ENCODE measurements around the gene ATXN1. TPM values are rescaled to one million over a fixed set of nuclear protein-coding genes. Genes with fewer than 3 reads are reported as not detected.
"Not testable (repeated sequence)": the region's sequence is repeated elsewhere in the genome, so short reads cannot be mapped to it uniquely, and the experiment has no call there.

ATXN1 gene
- total RNA-seq, 1 experiment from 2014 or later: 6.3 TPM

DNA sequence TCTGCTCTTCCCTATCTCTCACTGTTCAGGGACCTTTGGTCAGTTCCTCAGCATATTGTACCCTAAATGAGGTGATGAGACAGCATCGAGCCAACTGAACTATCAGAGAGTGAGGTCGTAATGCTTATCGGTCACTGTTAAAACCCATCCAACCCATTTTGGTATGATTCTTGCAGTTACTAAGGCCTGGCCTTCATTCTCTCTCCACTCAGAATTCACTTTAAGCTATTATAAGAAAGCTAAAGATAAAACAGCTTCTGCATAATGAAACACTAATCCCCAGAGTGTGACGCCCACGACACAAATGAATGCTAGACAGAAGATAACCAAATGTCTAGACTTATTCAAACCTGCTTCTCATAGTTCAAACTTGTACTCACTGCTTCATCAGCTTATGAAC lies 347.1 kb downstream of the ATXN1 start:
- no peaks in the 10 kb centered on the region for H3K27me3 ChIP-seq
- H3K4me3 ChIP-seq: no peak overlapping the region
- H3K27ac ChIP-seq: no peak overlapping the region

DNA sequence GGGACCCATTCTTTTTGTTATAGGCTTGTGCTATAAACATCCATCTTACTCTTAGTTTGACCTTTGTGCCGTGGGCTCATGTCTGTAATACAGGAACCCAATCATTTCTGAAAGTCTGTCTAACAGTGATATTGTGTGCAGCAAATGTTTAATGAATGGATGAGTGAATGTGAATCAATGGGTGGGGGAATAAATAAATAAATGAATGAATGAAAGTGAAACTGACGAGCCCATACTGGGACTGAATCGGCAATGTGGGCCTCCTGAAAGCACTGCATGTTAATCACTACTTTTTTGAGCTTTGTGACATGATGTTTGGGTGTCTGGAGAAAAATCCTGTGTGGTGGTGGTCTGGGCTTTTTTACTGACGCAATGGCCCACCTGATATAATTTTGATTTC lies 347.9 kb downstream of the ATXN1 start:
- H3K36me3 ChIP-seq: no peaks in the 10 kb centered on the region
- H3K27ac ChIP-seq: no peak overlapping the region
- no peaks in the 10 kb centered on the region for H3K27me3 ChIP-seq
- no peaks in the 10 kb centered on the region for H3K4me1 ChIP-seq
- H3K4me3 ChIP-seq: no peak overlapping the region
- no peaks in the 10 kb centered on the region for H3K9me3 ChIP-seq (replicated peaks)
- DNase-seq: no peak

More for the DNA sequence above, 347.1 kb downstream of the ATXN1 start:
- DNase-seq: no peak
- Histone ChIP-seq H3K36me3 (no peaks in the 10 kb centered on the region), H3K9me3 (replicated peaks) (no peaks in the 10 kb centered on the region), H3K4me1 (no peaks in the 10 kb centered on the region)

DNA sequence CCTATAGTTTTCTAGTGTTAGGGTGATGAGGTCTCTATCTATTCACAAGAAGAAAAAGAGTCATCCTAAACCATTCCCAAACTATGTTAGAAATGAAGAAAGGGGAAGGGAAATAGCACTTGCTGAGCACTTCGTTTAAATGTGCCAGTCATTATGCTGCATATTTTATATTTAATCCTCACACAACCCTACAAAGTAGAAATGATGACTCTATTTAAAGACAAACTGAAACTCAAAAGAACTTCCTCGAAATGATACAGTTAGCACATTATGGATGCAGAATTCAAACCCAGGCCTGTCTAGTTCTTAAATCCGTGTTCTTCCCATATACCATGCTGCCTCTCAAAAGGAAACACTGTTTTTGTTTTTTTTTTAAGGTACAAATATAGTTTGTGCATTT lies 348.3 kb downstream of the ATXN1 start:
- Histone ChIP-seq H3K36me3 (no peaks in the 10 kb centered on the region), H3K27me3 (no peaks in the 10 kb centered on the region), H3K4me3 (no peak overlapping the region), H3K9me3 (replicated peaks) (no peaks in the 10 kb centered on the region), H3K4me1 (no peaks in the 10 kb centered on the region), H3K27ac (no peak overlapping the region)
- no peak for DNase-seq

DNA sequence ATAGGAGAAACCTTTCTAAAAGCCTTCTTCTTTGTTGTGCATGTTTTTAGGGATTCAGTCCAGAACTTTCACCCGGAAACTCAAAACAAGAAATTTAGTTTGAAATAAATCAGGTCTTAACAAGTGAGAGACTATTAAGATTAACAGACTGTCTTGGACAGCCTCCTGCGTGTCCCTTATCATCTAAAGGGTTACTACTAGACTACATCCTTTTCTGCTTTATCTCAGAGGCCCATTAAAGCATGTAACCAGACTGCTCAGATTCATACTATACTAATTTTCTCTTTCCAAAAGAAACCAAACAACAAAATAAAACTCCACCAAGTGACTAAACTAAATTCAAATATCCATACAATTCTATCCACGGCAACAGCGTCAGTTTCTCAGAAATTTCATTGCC lies 349.1 kb downstream of the ATXN1 start:
- Histone ChIP-seq H3K36me3 (no peaks in the 10 kb centered on the region), H3K9me3 (replicated peaks) (no peaks in the 10 kb centered on the region), H3K27me3 (no peaks in the 10 kb centered on the region), H3K4me1 (no peaks in the 10 kb centered on the region), H3K4me3 (no peak overlapping the region), H3K27ac (no peak overlapping the region)
- DNase-seq: no peak

DNA sequence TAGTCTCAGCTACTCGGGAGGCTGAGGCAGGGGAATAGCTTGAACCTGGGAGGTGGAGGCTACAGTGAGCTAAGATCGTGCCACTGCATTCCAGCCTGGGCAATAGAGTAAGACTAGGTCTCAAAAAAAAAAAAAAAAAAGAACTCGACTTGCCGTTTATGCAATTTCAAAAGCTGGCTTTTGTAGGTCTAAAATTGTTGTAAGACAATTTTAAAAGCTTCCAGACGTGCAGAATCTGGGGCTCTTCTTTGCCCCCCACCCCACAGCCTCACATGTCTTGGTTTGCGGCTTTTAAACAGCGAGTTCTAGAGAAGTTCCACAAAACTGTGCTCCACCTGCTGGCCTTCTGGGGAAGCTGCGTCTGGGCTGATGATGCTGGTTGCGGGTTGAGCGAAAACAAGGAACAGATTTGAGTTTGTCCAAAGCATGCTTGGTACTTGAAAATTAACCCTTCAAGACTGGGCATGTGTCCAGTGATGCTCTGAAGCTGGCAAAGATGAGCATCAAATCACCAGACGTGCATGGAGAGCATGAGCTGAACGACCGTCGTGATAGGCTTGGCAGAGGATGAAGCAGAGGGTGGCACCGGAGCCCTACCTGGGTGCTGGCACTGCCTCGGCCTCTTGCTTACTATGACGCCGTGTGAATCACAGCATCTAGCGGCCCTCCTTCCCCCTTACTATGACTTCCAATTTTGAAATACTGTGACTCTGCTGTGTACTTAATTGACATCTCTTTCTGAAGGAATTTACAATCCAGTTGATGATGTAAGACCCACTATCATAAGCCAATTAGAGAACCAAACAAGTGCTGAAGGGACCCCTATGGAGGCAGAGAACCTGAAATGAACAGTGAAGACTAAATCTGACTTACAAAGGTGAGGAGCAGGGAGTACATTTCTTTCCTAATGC lies 351.5 kb downstream of the ATXN1 start:
- Histone ChIP-seq H3K36me3 (no peaks in the 10 kb centered on the region), H3K4me1 (no peaks in the 10 kb centered on the region), H3K27me3 (no peaks in the 10 kb centered on the region), H3K27ac (no peak overlapping the region), H3K9me3 (replicated peaks) (no peaks in the 10 kb centered on the region), H3K4me3 (no peak overlapping the region)
- peak; percentile 5 to 39 for DNase-seq

DNA sequence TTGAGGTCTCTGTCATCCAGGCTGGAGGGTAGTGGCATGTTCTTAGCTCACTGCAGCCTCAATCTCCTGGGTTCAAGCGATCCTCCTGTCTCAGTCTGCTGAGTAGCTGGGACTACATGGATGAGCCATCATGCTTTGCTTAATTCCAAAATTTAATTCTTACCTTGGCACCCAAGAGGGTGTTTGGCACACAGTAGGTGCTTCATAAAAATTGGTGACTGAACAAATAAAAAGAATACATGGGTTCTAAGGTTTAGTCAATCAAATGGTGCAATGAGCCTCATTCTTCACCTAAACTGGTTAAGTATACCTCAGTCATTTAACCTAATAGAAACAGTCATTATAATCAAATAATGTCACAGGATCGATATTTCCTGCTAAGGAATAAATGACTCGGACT lies 352.5 kb downstream of the ATXN1 start:
- H3K36me3 ChIP-seq: no peaks in the 10 kb centered on the region
- no peak overlapping the region for H3K27ac ChIP-seq
- no peaks in the 10 kb centered on the region for H3K27me3 ChIP-seq
- no peak for DNase-seq
- H3K9me3 ChIP-seq (replicated peaks): no peaks in the 10 kb centered on the region
- H3K4me1 ChIP-seq: no peaks in the 10 kb centered on the region
- no peak overlapping the region for H3K4me3 ChIP-seq

DNA sequence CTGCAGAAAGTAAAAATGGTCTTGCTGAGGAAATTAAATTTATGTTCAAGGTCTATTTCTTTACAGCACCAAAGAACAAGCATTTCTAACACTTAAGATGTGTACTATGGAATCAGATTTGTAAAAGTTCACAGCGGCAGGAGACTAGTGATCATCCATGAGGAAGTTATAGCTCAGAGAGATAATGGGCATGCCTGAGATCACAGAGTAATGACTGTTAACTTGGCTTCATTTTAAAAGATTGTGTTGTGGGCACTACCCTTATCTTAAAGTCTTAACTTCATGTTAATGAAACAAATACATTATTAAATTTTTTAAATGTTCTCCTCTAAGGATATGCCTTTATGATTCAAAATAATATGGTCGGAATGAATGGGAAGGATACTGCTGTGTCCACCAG lies 354.3 kb downstream of the ATXN1 start:
- Histone ChIP-seq H3K4me1 (no peaks in the 10 kb centered on the region), H3K27me3 (no peaks in the 10 kb centered on the region)

DNA sequence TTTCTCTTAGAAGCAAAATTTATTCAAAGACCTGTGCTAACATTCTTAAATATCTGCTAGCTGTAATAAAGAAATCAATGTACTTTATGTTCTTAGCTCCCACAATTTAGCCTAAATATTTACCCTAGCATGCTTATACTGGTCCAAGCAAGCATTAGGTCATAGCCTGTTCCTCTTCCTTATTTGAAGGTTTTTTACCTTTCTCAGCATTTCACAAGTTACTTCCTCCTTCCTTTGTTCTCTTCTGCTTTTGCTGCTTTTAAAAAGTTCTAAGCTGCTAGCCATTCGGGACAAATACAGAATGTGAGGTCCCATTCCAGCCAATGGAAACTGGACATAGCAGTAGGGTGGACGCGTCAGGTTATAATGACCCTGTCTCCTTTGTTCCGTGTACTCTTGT lies 354.7 kb downstream of the ATXN1 start:
- H3K36me3 ChIP-seq; H3K4me3 ChIP-seq; DNase-seq; H3K9me3 ChIP-seq (replicated peaks); H3K4me1 ChIP-seq; H3K27me3 ChIP-seq; H3K27ac ChIP-seq: not testable (repeated sequence)

More for the DNA sequence above, 354.3 kb downstream of the ATXN1 start:
- H3K27ac ChIP-seq: no peak overlapping the region
- no peak overlapping the region for H3K4me3 ChIP-seq
- H3K36me3 ChIP-seq: no peaks in the 10 kb centered on the region
- H3K9me3 ChIP-seq (replicated peaks): no peaks in the 10 kb centered on the region
- DNase-seq: no peak

DNA sequence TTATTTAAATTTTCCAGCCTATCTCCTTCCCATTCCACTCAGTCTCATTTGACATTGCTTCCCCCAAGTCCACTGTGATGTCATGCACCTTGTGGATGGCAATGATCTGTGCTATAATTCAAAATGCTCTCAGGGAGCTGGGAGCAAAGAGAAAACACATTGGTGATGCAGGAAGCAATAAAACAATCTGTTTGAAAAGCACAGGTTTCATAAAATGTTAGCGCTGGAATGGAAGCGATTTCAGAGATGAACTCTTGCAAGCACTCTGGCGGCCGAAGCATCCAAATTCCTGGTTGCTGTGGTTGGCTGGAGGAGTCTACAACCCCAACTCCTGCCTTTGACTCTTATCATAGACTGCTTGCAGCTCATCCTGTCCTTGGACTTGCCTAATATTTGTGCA lies 355.9 kb downstream of the ATXN1 start:
- DNase-seq: no peak
- Histone ChIP-seq H3K27me3 (no peaks in the 10 kb centered on the region), H3K27ac (no peak overlapping the region), H3K4me3 (no peak overlapping the region), H3K9me3 (replicated peaks) (no peaks in the 10 kb centered on the region), H3K4me1 (no peaks in the 10 kb centered on the region), H3K36me3 (no peaks in the 10 kb centered on the region)

DNA sequence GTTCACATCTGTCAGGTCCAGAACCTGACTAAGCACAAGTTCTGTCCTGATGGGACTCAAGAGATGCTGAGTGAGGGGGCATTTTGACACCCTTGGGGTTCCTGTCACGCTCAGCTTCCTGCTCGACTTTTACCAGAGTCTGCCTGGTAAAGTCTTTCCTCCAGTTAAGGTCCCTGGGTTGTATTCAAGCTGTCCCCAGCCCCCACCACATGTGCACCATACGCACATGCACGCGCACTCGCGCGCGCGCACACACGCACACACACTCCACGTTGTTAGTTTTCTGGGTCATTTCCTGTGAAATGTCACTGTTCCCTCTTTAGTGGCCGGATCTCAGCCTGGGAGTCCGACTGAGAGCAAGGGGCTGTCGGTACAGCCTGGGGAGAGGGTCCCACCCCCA lies 356.8 kb downstream of the ATXN1 start:
- no peaks in the 10 kb centered on the region for H3K9me3 ChIP-seq (replicated peaks)
- H3K4me3 ChIP-seq: no peak overlapping the region
- H3K4me1 ChIP-seq: no peaks in the 10 kb centered on the region
- H3K36me3 ChIP-seq: no peaks in the 10 kb centered on the region
- no peaks in the 10 kb centered on the region for H3K27me3 ChIP-seq
- no peak overlapping the region for H3K27ac ChIP-seq
- DNase-seq: no peak

DNA sequence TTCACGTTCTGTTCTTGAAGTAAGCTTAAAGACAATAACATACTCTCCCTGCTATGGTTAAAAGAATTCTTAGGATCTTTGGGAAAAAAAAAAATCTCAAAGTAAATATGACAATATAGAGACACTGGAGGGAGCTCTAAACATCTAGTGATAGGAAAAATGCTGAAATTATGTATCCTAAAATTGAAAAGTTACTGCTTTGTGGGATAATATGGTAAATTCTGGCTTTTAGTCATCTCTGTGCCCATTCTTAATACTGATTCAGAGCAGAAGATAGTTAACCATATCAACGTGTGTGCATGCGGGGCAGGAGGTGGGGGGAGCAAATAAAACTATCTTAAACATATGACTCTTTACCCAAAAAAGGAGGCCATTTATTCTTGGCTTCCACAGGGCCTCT lies 357.4 kb downstream of the ATXN1 start:
- Histone ChIP-seq H3K27me3 (no peaks in the 10 kb centered on the region), H3K36me3 (no peaks in the 10 kb centered on the region), H3K9me3 (replicated peaks) (no peaks in the 10 kb centered on the region), H3K4me3 (no peak overlapping the region), H3K27ac (no peak overlapping the region), H3K4me1 (no peaks in the 10 kb centered on the region)
- DNase-seq: no peak

DNA sequence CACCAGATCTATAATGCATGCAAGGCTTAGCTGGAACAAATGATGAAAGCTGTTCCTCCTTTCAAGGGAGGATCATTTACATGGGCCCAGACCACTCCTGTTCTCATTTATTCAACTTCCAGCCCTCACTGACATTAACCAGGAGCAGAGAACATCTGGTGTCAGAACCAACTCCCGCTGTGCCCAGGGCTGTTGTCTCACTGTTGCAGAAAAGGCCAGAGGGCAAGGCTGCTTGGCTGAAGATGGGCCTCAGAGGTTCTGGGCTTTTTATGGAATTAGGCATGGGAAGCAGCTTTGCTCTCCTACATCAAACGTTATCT lies 358.7 kb downstream of the ATXN1 start:
- Histone ChIP-seq H3K4me3 (no peak overlapping the region), H3K27ac (no peak overlapping the region), H3K9me3 (replicated peaks) (no peaks in the 10 kb centered on the region), H3K4me1 (no peaks in the 10 kb centered on the region), H3K27me3 (no peaks in the 10 kb centered on the region), H3K36me3 (no peaks in the 10 kb centered on the region)
- peak in 1 of 2 experiments; percentile 9 for DNase-seq

DNA sequence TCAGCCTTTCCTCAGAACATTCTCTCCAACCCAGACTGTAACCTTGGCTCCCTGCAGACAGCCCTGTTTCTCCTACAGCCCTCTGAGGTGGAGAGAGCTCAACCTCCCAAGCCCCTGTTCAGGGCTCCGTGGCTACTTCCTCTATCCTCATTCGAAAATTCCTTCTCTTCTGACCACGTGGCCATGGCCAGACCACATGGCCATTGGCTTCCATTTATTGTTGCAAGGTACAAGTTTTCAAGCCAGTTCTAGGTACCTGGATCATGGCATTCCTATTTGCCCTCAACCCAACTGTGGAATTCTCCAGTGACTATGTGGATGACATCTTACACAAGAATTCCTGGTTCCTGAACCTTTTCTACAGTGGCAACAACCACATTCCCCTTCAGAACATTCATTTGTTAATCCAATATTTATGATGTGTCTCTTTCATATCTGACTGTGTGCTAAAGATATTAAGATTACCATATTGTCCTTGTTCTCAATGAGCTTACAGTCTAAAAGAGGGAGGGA lies 361.0 kb downstream of the ATXN1 start:
- DNase-seq: no peak
- no peak overlapping the region for H3K4me3 ChIP-seq
- H3K9me3 ChIP-seq (replicated peaks): no peaks in the 10 kb centered on the region
- no peaks in the 10 kb centered on the region for H3K36me3 ChIP-seq
- H3K4me1 ChIP-seq: no peaks in the 10 kb centered on the region
- no peak overlapping the region for H3K27ac ChIP-seq
- no peaks in the 10 kb centered on the region for H3K27me3 ChIP-seq

DNA sequence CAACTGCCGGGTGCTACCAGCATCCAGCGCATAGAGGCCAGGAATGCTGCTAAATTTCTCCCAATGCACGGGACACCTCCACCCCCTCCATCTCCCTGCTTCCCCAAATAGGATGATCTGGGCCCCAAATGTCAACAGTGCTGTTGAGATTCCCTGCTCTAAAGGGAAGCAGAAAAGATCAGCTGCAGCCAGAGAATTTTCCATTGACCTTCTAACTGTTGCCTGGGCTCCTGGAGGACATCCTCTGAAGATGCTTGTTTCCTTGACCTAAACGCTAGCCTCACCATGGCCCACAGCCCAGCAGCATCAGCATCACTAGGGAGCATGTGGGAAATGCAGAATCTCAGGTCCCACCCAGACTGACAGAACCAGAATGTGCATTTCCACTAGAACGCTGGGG lies 361.6 kb downstream of the ATXN1 start:
- no peaks in the 10 kb centered on the region for H3K27me3 ChIP-seq
- no peak overlapping the region for H3K27ac ChIP-seq
- H3K9me3 ChIP-seq (replicated peaks): no peaks in the 10 kb centered on the region
- H3K4me1 ChIP-seq: no peaks in the 10 kb centered on the region
- H3K4me3 ChIP-seq: no peak overlapping the region
- no peaks in the 10 kb centered on the region for H3K36me3 ChIP-seq
- DNase-seq: no peak

DNA sequence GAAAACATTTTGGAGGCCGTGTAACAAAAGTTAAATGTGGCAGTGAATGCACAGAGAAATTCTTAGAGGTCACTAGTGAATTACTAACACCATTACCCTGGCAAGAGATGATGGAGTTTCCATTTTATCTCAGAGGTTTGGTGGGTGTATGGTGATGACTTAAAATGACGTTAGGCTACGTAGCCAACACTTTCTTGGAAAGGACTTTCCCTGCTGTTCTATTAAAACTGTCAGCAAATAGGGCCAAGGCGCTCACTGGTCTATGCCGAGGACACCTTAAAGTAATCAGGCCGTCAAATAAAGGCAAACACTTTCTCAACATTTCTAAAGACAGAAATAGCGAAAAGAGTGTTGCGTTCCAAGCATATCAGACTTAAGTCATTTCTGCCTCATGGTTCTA lies 362.1 kb downstream of the ATXN1 start:
- Histone ChIP-seq H3K27ac (no peak overlapping the region), H3K27me3 (no peaks in the 10 kb centered on the region), H3K4me1 (no peaks in the 10 kb centered on the region), H3K36me3 (no peaks in the 10 kb centered on the region), H3K9me3 (replicated peaks) (no peaks in the 10 kb centered on the region), H3K4me3 (no peak overlapping the region)
- no peak for DNase-seq

DNA sequence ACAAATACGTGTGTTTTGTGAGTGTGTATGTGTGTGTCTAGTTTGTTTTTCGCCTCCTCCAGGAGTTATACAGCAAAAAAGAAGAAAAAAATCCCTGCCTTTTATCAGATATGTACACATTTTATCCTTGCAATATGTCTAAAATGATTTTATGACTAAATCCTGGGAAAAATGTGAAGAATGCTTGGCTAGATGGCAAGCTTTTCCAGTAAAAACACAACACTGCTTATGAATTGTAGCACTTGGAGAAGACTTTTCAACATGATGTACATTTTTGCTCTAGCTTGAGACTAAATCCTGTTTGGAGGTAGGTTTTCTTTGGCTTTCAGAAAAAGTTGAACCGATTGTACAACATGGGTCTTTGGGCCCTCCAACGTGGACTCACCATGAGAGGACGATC lies 362.7 kb downstream of the ATXN1 start:
- DNase-seq: no peak
- Histone ChIP-seq H3K27me3 (no peaks in the 10 kb centered on the region), H3K9me3 (replicated peaks) (no peaks in the 10 kb centered on the region), H3K4me1 (no peaks in the 10 kb centered on the region), H3K4me3 (no peak overlapping the region), H3K27ac (no peak overlapping the region), H3K36me3 (no peaks in the 10 kb centered on the region)

Data from SJCRH30 (cell line).